ENCODE measurements around the gene CCM2. TPM values are rescaled to one million over a fixed set of nuclear protein-coding genes. Genes with fewer than 3 reads are reported as not detected.
A peak's percentile ranks its signal among the peaks of the same experiment; 100 is the strongest.

CCM2 gene
- total RNA-seq, 1 donor from 2014 or later, result 67.9 TPM

- no peak for DNase-seq (ENCODE audit: low read depth in 2 of 2)
Measured at GRCh38 chr7:44969049-44969700, 30.8 kb upstream of the CCM2 start.

GRCh38 chr7:44969701-44970522, 30.1 kb upstream of the CCM2 start:
- no peak for DNase-seq (ENCODE audit: low read depth in 2 of 2)

- no peak for DNase-seq (ENCODE audit: low read depth in 2 of 2)
Measured at GRCh38 chr7:44970523-44971051, 29.4 kb upstream of the CCM2 start.

GRCh38 chr7:44971188-44971901, 28.7 kb upstream of the CCM2 start:
- DNase-seq (ENCODE audit: low read depth in 2 of 2), result no peak

GRCh38 chr7:44971902-44972441, 28.0 kb upstream of the CCM2 start:
- no peak for DNase-seq (ENCODE audit: low read depth in 2 of 2)

GRCh38 chr7:44972562-44972961, 27.4 kb upstream of the CCM2 start:
- no peak for DNase-seq (ENCODE audit: low read depth in 2 of 2)

- DNase-seq (ENCODE audit: low read depth in 2 of 2), result peak; percentile 42 to 43
Measured at GRCh38 chr7:44973610-44974401, 26.2 kb upstream of the CCM2 start.

GRCh38 chr7:44974549-44974948, 25.5 kb upstream of the CCM2 start:
- no peak for DNase-seq (ENCODE audit: low read depth in 2 of 2)

GRCh38 chr7:44975331-44976039, 24.5 kb upstream of the CCM2 start:
- DNase-seq (ENCODE audit: low read depth in 2 of 2), result no peak

GRCh38 chr7:44976040-44976745, 23.8 kb upstream of the CCM2 start:
- no peak for DNase-seq (ENCODE audit: low read depth in 2 of 2)

GRCh38 chr7:44976746-44977196, 23.2 kb upstream of the CCM2 start:
- no peak for DNase-seq (ENCODE audit: low read depth in 2 of 2)

GRCh38 chr7:44977304-44977958, 22.6 kb upstream of the CCM2 start:
- no peak for DNase-seq (ENCODE audit: low read depth in 2 of 2)

GRCh38 chr7:44977959-44978335, 22.1 kb upstream of the CCM2 start:
- no peak for DNase-seq (ENCODE audit: low read depth in 2 of 2)

- DNase-seq (ENCODE audit: low read depth in 2 of 2), result no peak
Measured at GRCh38 chr7:44978511-44979366, 21.3 kb upstream of the CCM2 start, which contains the start of gene MYO1G. Gene MYO1G (minus strand): TSS chr7:44979015. CDS start chr7:44978961, 54 bp downstream.

GRCh38 chr7:44979481-44980392, 20.3 kb upstream of the CCM2 start:
- no peak for DNase-seq (ENCODE audit: low read depth in 2 of 2)

GRCh38 chr7:44980393-44981034, 19.5 kb upstream of the CCM2 start:
- DNase-seq (ENCODE audit: low read depth in 2 of 2), result no peak
